Ramos (cell line): Measurements from ENCODE around the gene HDAC9.

ENCODE experiments used
- in situ Hi-C: fragments of 300-500 bp; cut with MboI; formaldehyde crosslinking; loops from one replicate; pipeline ENCODE4 v1.14.3; 2022; ENCODE audit warnings: low sequenced_read_pairs; ENCODE audit not compliant: unreplicated experiment

The HDAC9 gene

DNA sequence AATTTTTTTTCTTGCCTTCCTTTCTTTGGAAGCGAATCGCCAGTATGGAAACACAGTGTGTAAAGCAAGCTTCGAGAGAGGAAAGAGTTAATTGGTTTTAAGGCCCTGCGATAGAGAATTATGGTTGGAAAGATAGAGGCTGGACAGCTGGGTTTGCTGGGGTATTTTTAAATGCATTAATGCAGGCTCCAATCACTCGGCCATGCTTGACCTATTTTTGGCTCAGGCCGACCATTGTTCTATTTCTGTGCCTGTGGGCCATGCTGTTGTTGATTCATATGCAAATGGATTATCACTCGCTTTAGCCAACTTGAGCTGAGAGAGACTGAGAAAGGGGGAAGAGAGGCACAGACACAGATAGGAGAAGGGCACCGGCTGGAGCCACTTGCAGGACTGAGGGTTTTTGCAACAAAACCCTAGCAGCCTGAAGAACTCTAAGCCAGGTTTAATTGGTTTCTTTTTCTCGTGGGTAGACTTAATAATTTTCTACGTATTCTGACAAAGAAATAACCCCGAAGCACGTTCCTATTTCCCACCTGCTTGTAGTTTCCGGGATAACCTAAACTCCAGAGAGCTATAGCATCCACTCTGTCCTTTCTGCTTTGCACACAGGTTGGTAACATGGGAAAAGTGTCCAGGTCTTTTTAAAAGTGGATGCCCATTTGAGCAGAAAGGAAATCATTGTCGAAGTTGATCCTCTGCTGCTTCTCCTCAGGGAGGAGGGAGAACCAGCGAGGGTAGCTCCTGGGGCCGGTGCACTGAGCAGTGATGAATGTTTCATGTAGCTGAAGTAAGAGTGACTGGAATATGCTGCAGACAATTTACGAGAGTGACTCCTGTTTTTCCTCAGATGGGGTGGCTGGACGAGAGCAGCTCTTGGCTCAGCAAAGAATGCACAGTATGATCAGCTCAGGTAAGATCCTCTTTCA, at the start of gene HDAC9:
TSS of gene HDAC9 (plus strand) at position 338 of the 929 bp plus-strand sequence. CDS start at position 892, 554 bp downstream.
- in situ Hi-C loops, result no loop called here

DNA sequence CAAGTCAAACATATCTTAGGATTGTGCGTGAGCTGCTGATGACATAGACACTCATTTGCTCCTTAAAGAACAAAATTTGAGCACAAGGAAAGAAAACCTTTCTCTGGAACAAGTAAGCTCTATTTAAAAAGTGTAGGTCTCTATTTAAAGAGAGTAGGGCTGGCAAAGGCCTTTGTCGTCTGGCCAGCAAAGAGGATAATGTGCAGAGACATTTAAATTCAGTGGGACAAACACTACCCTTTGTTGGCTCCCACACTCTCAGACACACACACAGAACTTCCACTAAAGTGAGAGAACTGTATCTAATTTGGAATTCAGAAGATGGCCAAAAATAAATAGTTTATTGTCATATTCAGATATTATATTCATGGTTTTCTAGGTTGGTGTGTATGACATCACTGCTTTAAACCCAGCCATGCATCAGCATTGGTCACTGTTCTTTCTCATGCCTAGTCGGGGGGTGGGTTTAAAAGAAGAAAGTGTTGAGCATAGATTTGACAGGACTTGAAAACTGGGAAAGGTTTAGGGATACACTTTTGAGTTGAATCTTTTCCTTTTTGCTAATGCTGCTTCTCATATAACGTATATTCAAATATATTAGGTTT, 49.5 kb upstream of the HDAC9 start:
- in situ Hi-C loops, result no loop called here

DNA sequence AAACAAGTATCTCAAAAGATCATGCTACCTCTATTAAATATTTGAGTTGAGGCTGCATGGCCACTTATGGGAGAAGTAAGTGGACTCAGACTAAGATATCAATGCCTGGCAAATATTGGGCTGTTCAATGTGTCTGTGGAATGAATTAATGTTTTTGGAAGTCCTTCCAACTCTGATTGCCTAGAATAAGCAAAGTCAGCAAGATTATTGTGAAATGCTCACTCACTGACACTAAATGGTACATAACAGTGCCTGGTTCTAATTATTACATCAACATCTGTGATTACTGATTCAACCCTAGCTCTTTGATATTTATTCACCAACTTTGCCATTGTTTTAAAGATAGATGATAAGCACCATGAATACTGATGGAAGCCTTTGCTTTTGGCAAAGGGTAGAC, 45.5 kb upstream of the HDAC9 start:
- in situ Hi-C loops, result no loop called here

DNA sequence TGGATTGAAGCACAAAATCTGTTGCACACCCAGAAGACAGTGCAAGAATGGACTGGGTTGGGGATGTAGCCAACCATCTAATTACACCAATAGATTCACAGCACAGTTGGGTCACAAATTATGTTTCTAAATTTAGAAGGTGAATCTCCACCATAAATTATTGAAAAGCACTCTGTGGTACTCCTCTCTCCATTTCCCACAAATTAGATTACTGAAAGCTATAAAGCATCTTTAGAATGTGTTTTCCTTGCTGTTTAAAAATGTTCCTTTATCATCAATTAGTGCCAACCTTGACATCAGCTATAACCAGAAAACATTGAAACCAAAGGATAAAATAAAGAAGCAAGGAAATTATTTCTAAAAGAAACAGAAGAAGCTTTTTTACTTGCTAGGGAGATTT, 39.9 kb upstream of the HDAC9 start:
- in situ Hi-C loops, result no loop called here

DNA sequence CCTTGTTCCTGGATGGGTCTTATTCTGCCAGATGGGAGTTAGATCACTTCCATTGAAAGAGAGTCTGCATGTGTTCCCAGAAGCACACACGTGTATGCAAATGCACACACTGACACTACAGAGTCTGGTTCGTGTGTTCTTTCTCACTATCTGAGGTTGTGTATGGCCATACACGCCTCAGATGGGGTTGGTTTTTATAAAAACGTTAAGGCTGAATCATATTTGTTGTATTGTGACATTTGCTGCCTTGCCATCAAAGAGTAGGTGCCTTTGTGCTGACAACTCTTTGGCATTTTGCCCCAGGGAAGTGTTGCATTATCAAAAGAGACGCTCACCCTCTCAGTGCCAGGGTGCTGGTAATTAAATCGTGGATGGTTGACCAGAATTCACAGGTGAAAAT, 37.7 kb upstream of the HDAC9 start:
- in situ Hi-C loops, result no loop called here

DNA sequence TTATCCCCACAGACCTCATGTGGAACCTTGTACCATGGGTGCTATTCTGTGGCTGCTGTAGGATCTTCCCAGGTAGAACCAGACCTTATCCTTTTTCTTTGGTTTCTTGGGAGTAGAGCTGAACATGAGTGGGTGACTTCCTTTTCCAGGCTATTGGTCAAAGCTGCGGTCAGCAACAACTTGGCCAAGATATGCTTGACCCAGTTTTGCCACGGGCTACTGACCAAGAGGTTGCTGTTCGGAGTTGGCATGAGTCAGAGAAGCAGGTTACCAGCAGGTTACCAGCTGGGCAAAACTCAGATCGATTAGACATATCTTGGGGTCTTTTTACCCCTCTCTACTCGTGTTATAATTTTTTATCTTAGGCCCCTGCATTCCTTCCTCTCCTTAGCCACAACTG, 36.7 kb upstream of the HDAC9 start:
- in situ Hi-C loops, result no loop called here

DNA sequence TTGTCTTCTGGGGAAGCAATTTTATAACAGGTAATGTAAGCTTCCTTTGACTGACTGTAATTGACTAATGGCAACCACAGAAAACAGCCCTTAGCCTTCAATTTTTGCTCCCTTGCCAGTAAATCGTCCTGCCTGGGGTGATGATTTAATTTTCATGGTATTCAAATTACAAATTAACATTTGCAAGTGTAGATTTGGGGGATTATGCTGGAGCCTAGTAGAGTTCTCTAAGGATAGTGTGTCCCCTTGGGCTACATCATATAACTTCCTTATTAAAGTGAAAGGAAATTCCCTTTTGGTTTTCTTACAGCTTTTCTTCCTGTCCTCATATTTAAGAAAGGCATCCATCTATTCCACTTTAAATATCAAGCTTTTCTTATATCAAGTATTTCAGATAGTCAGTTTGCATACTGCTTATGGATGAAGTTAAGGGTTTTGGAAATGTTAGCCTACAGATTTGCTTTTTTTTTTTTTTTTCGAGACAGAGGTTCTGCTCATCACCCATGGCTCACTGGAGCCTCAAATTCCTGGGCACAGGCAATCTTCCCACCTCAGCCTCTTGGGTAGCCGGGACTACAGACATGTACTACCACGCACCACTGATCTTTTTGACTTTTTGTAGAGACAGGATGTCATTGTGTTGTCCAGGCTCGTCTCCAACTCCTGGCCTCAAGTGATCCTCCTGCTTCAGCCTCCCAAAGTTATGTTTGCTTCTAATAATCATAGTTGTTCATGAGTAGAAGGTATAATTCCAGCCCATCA, 35.9 kb upstream of the HDAC9 start:
- in situ Hi-C loops, result no loop called here

DNA sequence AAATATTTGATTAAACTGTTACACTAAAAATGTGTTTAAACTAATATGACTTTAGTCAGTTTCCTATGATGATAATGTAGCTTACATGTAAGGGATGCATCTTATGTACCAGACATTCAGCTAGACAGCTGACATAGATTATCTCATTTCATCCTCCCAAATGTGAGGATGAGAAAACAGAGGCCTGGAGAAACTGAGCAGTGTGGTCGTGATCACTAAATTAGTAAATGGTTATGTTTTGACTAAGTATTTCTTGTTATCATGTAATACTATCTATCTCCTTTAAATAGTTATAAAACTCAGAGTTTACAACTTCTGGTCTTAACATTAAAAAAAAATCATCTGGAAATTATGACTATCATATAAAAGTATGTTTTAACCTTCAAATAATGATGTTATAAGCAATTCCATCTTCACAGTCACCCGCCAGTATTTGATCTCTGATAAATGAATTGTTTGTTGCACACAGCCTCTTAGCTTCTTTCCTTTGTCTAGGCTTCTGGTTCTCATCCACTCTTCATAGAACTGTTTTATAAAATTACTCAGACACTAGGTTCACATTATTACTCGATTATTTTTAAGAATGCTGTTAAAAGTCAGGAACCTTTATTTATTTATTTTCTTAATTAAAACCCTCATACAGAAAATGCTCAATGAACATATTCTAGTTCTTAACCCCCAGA, 33.6 kb upstream of the HDAC9 start:
- in situ Hi-C loops, result no loop called here

DNA sequence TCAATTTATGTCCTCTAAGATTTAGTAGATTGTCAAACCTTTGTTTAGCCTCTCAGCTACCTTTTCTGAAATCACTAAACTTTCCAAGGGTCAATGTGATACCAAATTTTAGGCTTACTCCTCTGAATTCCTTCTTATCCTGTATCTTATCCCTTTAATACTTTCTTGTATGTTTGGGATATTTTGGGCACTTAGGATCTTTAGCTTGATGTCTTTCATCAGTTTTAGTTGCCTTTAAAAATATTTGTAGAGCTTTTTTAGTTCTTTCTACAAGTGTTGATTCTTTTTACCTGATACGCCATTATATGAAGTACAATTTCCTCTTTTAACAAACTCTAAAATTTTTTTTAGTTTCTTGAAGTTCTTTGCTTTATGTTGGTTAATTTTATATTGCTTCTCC, 30.7 kb upstream of the HDAC9 start:
- in situ Hi-C loops, result no loop called here

DNA sequence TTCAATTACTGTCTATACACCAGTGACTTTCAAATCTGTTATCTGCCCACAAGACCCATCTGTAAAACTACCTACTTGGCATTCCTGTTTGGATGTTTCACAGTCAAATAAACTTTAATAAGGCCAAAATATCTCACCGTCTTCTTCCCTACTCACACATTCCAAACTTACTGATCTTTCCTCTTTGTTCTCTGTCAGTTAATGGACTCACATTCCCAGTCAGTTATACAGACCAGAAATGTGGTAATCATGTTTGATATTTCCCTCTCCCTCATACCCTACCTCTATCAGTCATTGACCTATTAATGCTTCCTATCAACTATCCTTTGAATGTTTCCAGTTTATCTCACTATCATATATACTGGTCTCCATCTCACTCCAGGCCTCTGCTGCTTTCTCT, 28.5 kb upstream of the HDAC9 start:
- in situ Hi-C loops, result no loop called here

DNA sequence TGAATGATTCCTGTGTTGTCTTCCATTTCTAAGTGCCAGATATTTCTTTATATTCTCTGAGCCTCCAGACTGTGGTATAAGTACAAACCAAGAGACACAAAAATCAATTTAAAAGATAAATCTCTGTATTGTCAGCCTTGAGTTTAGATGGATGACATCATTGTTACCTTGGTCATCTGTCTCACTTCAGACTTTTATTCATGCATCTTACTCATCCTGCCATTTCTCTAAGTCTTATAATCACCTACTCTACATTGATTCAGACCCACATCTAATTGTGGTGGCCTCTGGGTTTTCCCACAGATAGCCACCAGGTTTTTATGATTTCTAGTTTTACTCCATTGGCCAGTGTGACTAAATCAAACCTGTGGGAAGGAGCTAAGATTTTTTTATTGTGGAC, 26.8 kb upstream of the HDAC9 start:
- in situ Hi-C loops, result no loop called here

DNA sequence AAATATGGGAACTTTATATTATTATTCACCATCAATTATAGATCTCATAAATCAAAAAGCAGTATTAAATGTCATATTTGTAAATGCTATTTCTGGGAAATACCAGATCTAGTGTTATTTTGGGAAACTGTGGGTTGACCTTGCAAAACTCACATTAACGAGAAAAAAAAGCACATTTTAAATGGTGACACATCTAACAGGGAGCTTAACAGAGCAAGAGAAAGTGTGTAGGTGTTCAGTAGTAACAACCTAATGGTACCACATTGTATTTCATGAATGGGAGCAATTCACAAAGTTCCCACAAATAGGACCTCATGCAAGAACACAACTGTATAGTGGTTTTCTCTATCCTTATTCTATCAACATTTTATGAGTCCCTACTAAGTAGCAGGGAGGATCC, 26.2 kb upstream of the HDAC9 start:
- in situ Hi-C loops, result no loop called here

DNA sequence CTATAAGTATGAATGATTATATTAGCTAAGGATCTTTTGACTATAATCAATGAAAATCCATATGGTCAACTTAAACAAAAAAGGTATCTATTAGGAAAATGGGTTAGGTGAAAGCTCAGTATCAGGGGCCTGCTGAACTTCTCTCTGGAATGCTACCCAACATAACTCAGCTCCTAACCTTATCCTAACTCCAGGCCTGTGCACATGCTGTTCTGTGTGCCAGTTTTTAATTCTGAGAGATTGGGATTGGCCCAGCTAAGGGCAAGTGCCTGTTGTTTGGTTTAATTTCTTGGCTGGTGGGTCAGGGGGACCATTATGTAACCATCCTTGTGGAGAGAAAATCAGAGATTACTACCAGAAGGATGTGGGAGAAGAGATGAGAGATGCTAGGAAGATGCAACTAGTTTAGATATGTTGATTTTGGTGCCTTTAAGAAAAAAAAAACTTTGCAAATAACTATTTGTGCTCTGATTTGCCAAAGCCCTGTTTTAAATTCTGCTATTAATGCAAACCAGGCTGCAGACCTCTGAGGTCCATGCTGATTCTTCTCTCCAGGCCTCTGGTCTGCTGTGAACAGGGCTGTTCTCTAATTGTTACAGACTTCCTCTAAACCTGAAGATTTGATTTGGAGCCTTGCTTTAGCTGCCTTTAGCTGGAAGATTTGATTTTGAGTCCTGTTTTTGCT, 23.9 kb upstream of the HDAC9 start:
- in situ Hi-C loops, result no loop called here

DNA sequence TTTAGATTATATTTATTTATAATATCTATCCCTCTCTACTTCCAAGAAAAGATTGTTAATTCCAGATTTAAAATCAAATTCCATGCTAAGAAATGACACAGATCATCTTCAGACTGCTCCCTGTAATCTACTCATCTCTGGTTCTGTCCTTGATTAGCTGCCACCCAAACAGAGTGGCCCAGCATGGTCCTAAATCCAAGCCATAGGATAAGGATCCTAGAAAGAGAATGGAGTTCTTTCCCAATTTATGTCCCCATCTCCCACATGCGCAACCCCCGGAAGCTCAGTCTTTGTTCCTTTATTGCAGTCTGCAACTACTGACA, 23.4 kb upstream of the HDAC9 start:
- in situ Hi-C loops, result no loop called here

DNA sequence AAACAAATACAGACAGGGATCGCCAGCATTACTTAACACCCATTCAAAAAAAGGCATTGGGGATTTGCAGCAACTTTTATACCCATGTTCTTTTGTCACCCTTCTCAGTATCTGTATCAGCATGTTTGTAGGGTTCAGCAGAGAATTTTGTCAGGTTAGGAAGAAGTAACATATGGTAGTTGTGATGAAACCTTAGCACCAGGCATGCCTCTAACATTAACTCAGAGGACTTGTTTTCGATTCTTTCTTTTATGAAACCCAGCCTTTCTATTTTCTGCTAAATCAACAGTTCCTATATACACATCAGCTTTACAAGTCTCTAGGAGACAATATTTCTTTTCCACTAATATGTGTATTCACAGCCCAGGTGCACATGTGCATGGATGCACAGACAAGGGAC, 22.4 kb upstream of the HDAC9 start:
- in situ Hi-C loops, result no loop called here

DNA sequence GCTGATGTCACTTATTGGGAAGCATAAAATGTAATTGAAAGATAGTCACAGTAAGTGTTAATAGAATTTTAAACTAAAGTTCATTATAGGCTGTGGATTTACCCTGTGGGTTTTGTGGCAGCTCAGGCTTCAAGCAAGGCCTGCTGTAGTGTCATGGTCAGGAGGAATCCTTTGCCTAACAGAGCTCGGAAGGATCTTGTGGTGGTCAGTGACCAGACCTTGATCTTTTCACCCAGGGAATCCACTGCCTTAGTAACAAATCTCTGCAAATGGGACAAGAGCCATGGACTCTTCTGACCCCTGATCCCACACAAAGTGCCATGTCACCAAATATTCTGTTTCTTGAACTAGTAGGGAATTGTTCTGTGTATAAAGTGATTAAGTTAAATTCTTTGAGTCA, 20.6 kb upstream of the HDAC9 start:
- in situ Hi-C loops, result no loop called here

DNA sequence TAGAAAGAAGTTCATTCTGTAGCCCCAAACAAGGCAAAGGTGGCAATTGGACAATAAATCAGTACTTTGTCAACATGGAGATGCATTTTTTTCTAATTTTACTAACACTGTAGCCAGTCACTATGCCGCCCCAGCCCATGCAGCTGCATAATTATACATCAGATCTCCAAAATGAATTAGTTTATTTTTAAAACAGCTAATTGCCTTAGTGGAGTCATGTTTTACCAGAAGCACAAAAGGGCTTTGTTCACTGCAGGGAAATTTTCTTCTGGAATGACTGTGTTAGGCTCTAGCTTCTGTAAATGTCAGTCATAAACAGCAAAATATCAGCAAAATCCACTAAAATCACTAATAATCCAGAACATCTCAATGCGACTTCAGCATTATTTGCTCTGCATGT, 20.1 kb upstream of the HDAC9 start:
- in situ Hi-C loops, result no loop called here

DNA sequence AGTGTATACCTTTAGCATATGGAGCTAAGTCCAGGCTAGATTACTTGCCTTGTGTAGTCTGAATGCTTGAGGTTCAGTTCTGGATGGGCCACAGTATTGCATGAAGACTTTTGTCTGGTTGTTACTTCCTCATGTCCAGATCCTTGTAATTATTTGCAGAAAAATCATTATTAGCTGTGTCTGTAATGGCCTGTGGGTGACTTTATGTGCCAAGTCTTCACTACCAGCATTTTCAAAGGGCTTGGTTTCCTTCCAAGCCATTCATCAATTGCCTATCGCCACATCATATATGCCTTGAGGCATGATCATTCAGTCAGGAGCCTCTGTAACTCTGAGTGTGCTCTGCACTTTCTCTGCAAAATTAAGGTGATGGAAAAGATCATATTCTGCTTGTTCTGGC, 13.8 kb upstream of the HDAC9 start:
- in situ Hi-C loops, result no loop called here

DNA sequence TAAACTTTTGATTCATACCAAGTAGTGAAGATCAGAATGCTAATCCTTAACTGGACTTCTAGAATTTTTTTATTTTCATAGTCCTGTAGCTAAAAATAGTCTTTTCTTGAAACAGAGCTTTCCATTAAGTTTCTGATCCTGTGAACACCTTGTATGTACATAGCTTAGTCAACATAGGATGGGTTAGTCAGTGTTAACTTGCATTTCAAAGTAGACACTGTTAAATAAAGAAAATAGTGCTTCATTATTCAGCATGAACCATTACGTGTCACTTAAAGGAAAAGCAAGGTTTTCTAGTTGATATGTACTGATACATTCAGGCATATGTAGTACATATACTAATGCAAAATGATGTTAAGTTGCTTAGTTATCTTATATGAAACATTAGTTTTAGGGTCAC, 7.5 kb upstream of the HDAC9 start:
- in situ Hi-C loops, result no loop called here

DNA sequence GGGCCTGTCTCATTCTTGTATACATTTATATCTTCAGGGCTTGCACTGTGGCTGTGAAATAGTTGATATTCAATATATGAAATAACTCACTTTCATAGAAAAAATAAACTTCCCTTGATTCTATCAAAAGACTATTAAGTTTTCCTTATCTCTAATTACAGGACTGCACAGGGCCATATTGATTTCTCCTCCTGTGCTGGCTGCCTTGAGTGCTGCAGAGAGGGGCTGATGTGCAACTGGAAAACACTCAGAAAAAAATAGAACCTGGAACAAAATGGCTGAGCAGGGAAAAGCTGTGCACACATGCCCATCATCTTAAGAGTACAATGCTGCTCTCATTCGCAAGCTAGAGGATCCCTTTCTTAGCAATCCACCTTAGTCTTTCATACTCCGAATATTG, 5.9 kb upstream of the HDAC9 start:
- in situ Hi-C loops, result no loop called here
